K562 (cell line): ENCODE data around the gene POLR1B. TPM values are rescaled to one million over a fixed set of nuclear protein-coding genes. Genes with fewer than 3 reads are reported as not detected.

ENCODE experiments used
- AFF1 ChIP-seq, 2 experiments: fragments of 450-650 bp; IDR thresholded peaks; 2 replicates each; pipeline ENCODE4 v1.6.1; 2018; ENCODE audit warnings: mild to moderate bottlenecking in 2 of 2, low read depth in 1 of 2; ENCODE audit not compliant: partially characterized antibody in 2 of 2
- CBFB ChIP-seq: sonication (generic); formaldehyde crosslinking; IDR thresholded peaks from 2 replicates; pipeline ENCODE4 v1.4.0; 2020; ENCODE audit warnings: mild to moderate bottlenecking, missing genetic modification reagents
- HDAC3 ChIP-seq: fragments of 450-650 bp; IDR thresholded peaks from 2 replicates; pipeline ENCODE4 v1.6.1; 2018; ENCODE audit warnings: borderline replicate concordance, mild to moderate bottlenecking, moderate library complexity; ENCODE audit not compliant: partially characterized antibody
- MCM2 ChIP-seq: fragments of 450-650 bp; IDR thresholded peaks from 2 replicates; pipeline ENCODE4 v1.6.1; 2017; ENCODE audit warnings: low read depth, mild to moderate bottlenecking
- MGA ChIP-seq: fragments of 450-650 bp; IDR thresholded peaks from 2 replicates; pipeline ENCODE4 v1.6.1; 2016; ENCODE audit warnings: mild to moderate bottlenecking, moderate library complexity
- RB1 ChIP-seq: fragments of 450-650 bp; IDR thresholded peaks from 2 replicates; pipeline ENCODE4 v1.6.1; 2017; ENCODE audit warnings: low read depth, mild to moderate bottlenecking
- SMAD4 ChIP-seq: fragments of 250-450 bp; sonication (Bioruptor Pico); conservative IDR thresholded peaks from 2 replicates; pipeline ENCODE4 v1.8.0; 2021; ENCODE audit warnings: inconsistent platforms, mild to moderate bottlenecking, moderate library complexity
- TCF7 ChIP-seq: sonication (generic); IDR thresholded peaks from 2 replicates; pipeline ENCODE4 v1.6.1; 2016; ENCODE audit warnings: antibody characterized with exemption, borderline replicate concordance
- ZNF512 ChIP-seq: IDR thresholded peaks from 2 replicates; pipeline ENCODE4 v1.6.1; 2016; ENCODE audit warnings: missing genetic modification characterization, missing compliant biosample characterization
- polyA plus RNA-seq, 8 experiments: library from polyadenylated mRNA; depleted of rRNA in 4 of 8; stranded (reverse) in 5 of 8; unstranded in 3 of 8; fragments of >200 nt; fragmentation: Nextera tagmentation in 2 of 8; fragmentation: Illumina TruSeq in 1 of 8; extraction: Ambion mirVana in 2 of 8; extraction: Trizol in 1 of 8; gene quantifications; 2 replicates each; pipeline versions ENCODE4 v1.2.1 to v1.2.3, GENCODE V29; 2011 to 2014; ENCODE audit warnings: inconsistent platforms in 1 of 8, missing spikeins in 1 of 8
- total RNA-seq, 7 experiments: library from RNA; depleted of rRNA in 6 of 7; stranded (reverse); fragments of >200 nt in 6 of 7; fragmentation: Illumina TruSeq in 2 of 7; extraction: Trizol in 2 of 7; gene quantifications; 2 replicates each; pipeline versions ENCODE4 v1.2.1 to v1.2.3, GENCODE V29; 2011 to 2021; ENCODE audit warnings: low replicate concordance in 1 of 7

Gene POLR1B
- total and polyA plus RNA-seq, 9 of the 15 experiments (the other 6 are each of a cell fraction or from before 2014, with no cell fraction given), result 19.8 to 55.1 (median 40.2) TPM

- TF ChIP-seq ZNF512 (tag) (no peak), CBFB (CRISPR knock-in tag) (no peak), RB1 (no peak), AFF1 (IDR thresholded peaks at IDR 0.05; ENCODE audit: low read depth in 1 of 2, partially characterized antibody in 2 of 2) (no peak), MGA (no peak), SMAD4 (no peak), TCF7 (no peak), HDAC3 (peak; percentile 29), MCM2 (no peak)
Measured at GRCh38 chr2:112541315-112542122, 746 bp upstream of the POLR1B start (continued).
